HepG2 (cell line): ENCODE measurements around the gene ADAM19. TPM values are rescaled to one million over a fixed set of nuclear protein-coding genes. Genes with fewer than 3 reads are reported as not detected.

Experiments
- ATAC-seq: fragments of 200-7000 bp; cut with Tn5 transposase; 3 replicates; pipeline ENCODE4 v1.9.1; 2020; ENCODE audit warnings: mild to moderate bottlenecking, moderate library complexity
- BruUV-seq: library from RNA; stranded (reverse); fragments of 400-500 nt; replicated peaks from 2 replicates; lab custom pipeline; 2021; lab: Mats Ljungman, UMichigan
- CTCF ChIA-PET: fragments of 300-600 bp; formaldehyde crosslinking; extraction: SDS; loops from one replicate; lab custom pipeline; 2021; ENCODE audit warnings: low total read pairs, inconsistent platforms, low intra/inter-chr PET ratio; lab: Yijun Ruan, JAX
- POLR2A ChIA-PET: fragments of 350-600 bp; sonication (Branson Sonifier 250); formaldehyde crosslinking; loops from one replicate; lab custom pipeline; 2020; ENCODE audit warnings: antibody characterized with exemption, inconsistent platforms; lab: Yijun Ruan, JAX
- DNase-seq: peaks from one replicate; pipeline ENCODE4 v3.0.0-alpha.2; 2015; ENCODE audit warnings: low spot score
- FAIRE-seq: peaks from 3 replicates; lab custom pipeline; 2011; peaks lifted over from hg19 to GRCh38; lab: Jason Lieb, UNC
- H2AFZ ChIP-seq: one replicate; pipeline ENCODE4 v1.6.1; 2011; ENCODE audit warnings: low read length, inconsistent platforms
- H3K27ac ChIP-seq: fragments of 300-600 bp; 3 replicates; pipeline ENCODE4 v1.8.0; 2011; ENCODE audit warnings: mixed run types, mild to moderate bottlenecking, mixed read lengths, low read length, inconsistent platforms; ENCODE audit not compliant: insufficient read depth; ENCODE audit errors: extremely low read length
- H3K27me3 ChIP-seq, 2 experiments: fragments of 200-600 bp in 1 of 2; 2 replicates in 1 of 2; 3 replicates in 1 of 2; pipeline versions ENCODE4 v1.6.0 to v1.8.0; 2011; ENCODE audit warnings: low read length in 2 of 2, mild to moderate bottlenecking in 2 of 2, moderate library complexity in 2 of 2, inconsistent platforms in 1 of 2; ENCODE audit not compliant: insufficient read depth in 2 of 2, control insufficient read depth in 1 of 2
- H3K36me3 ChIP-seq, 2 experiments: fragments of 200-600 bp in 1 of 2; replicated peaks in 1 of 2; 2 replicates in 1 of 2; 3 replicates in 1 of 2; pipeline versions ENCODE4 v1.5.1 to v1.8.0; 2011; ENCODE audit warnings: low read length in 2 of 2, inconsistent platforms in 1 of 2; ENCODE audit not compliant: insufficient read depth in 2 of 2, control insufficient read depth in 1 of 2
- H3K4me1 ChIP-seq: 2 replicates; pipeline ENCODE4 v1.5.1; 2012; ENCODE audit warnings: low read length, inconsistent platforms; ENCODE audit not compliant: insufficient read depth
- H3K4me2 ChIP-seq: 2 replicates; pipeline ENCODE4 v1.6.0; 2011; ENCODE audit warnings: low read depth, low read length, inconsistent platforms
- H3K4me3 ChIP-seq, 3 experiments: fragments of 200-600 bp in 1 of 3; sonication (generic), shearing (Covaris generic) in 1 of 3; replicated peaks in 1 of 3; 2 replicates each; pipeline ENCODE4 v1.5.1; 2011 to 2016; ENCODE audit warnings: low read length in 3 of 3, inconsistent platforms in 2 of 3, low read depth in 2 of 3, mild to moderate bottlenecking in 2 of 3, control low read depth in 1 of 3, mixed read lengths in 1 of 3; ENCODE audit not compliant: insufficient read depth in 1 of 3
- H3K79me2 ChIP-seq: one replicate; pipeline ENCODE4 v1.6.1; 2011; ENCODE audit warnings: low read length, inconsistent platforms; ENCODE audit not compliant: insufficient read depth
- H3K9ac ChIP-seq: 2 replicates; pipeline ENCODE4 v1.6.0; 2011; ENCODE audit warnings: mild to moderate bottlenecking, low read depth, low read length, inconsistent platforms; ENCODE audit not compliant: insufficient read depth
- H3K9me3 ChIP-seq: 2 replicates; pipeline ENCODE4 v1.5.1; 2012; ENCODE audit warnings: mild to moderate bottlenecking, low read length
- H4K20me1 ChIP-seq: 2 replicates; pipeline ENCODE4 v1.6.0; 2011; ENCODE audit warnings: inconsistent platforms, mild to moderate bottlenecking, low read length, moderate library complexity; ENCODE audit not compliant: insufficient read depth
- ADNP ChIP-seq: sonication (generic); formaldehyde crosslinking; IDR thresholded peaks from 2 replicates; pipeline ENCODE4 v1.4.0; 2020; ENCODE audit warnings: missing genetic modification reagents
- EED ChIP-seq: sonication (generic); formaldehyde crosslinking; IDR thresholded peaks from 2 replicates; pipeline ENCODE4 v1.5.0; 2020; ENCODE audit warnings: mild to moderate bottlenecking, missing genetic modification reagents
- GATA4 ChIP-seq: sonication (generic); IDR thresholded peaks from 2 replicates; pipeline ENCODE4 v1.6.1; 2016; ENCODE audit warnings: antibody characterized with exemption, low read depth, borderline replicate concordance
- KLF13 ChIP-seq: sonication (generic); formaldehyde crosslinking; IDR thresholded peaks from 2 replicates; pipeline ENCODE4 v1.4.0; 2020; ENCODE audit warnings: mild to moderate bottlenecking, missing genetic modification reagents
- NFYC ChIP-seq: IDR thresholded peaks from 2 replicates; pipeline ENCODE4 v1.6.1; 2016; ENCODE audit warnings: missing genetic modification reagents, missing compliant biosample characterization
- TBL1XR1 ChIP-seq: fragments of 150-350 bp; IDR thresholded peaks from 2 replicates; pipeline ENCODE4 v1.6.1; 2014; ENCODE audit warnings: borderline replicate concordance, low read length; ENCODE audit not compliant: partially characterized antibody
- ZKSCAN1 ChIP-seq: fragments of 150-350 bp; IDR thresholded peaks from 2 replicates; pipeline ENCODE4 v1.6.1; 2014; ENCODE audit warnings: low read length
- ZNF543 ChIP-seq: sonication (generic); formaldehyde crosslinking; IDR thresholded peaks from 2 replicates; pipeline ENCODE4 v1.4.0; 2020; ENCODE audit warnings: mild to moderate bottlenecking, missing genetic modification reagents
- WGBS: methylation state at CpG from one replicate; pipeline ENCODE4 v1.1.6; 2017; ENCODE audit warnings: low lambda C conversion rate; 5-methylcytosine and 5-hydroxymethylcytosine counted together
- in situ Hi-C: cut with HindIII; loops from 2 replicates; pipeline ENCODE4 v1.10.0; 2017; ENCODE audit warnings: low pct_unique_long_range_greater_than_20kb; ENCODE audit not compliant: extremely low pct_ligation_motif_present
- intact Hi-C: fragments of 100-400 bp; cut with micrococcal nuclease; formaldehyde crosslinking; loops from one replicate; pipeline ENCODE4 v1.10.0; 2022; ENCODE audit not compliant: unreplicated experiment
- polyA plus RNA-seq, 8 experiments: library from polyadenylated mRNA; depleted of rRNA in 3 of 8; stranded (reverse) in 7 of 8; unstranded in 1 of 8; fragments of >200 nt; fragmentation: Illumina TruSeq in 4 of 8; extraction: Trizol in 4 of 8; gene quantifications; 2 replicates each; pipeline versions ENCODE4 v1.2.1 to v1.2.3, GENCODE V29; 2011 to 2016; ENCODE audit warnings: low read depth in 4 of 8, missing spikeins in 1 of 8, mixed read lengths in 1 of 8; ENCODE audit not compliant: insufficient read depth in 1 of 8
- total RNA-seq, 5 experiments: library from RNA; depleted of rRNA; stranded (reverse); fragments of >200 nt; fragmentation: Illumina TruSeq; extraction: Trizol; gene quantifications; 2 replicates each; pipeline ENCODE4 v1.2.3, GENCODE V29; 2016; ENCODE audit warnings: low read depth in 1 of 5
- TF ChIP-seq, protein P1 (sequence below): IDR thresholded peaks from 2 replicates; pipeline ENCODE4 v1.6.1; 2016; ENCODE audit warnings: missing genetic modification reagents, missing compliant biosample characterization
- TF ChIP-seq, protein P2 (sequence below): sonication (generic); formaldehyde crosslinking; IDR thresholded peaks from 2 replicates; pipeline ENCODE4 v1.4.0; 2020; ENCODE audit warnings: missing genetic modification reagents, low read depth, mild to moderate bottlenecking, borderline replicate concordance
- TF ChIP-seq, protein P3 (sequence below): sonication (generic); formaldehyde crosslinking; IDR thresholded peaks from 2 replicates; pipeline ENCODE4 v1.4.0; 2020; ENCODE audit warnings: low read depth, missing genetic modification reagents

Gene ADAM19
- total and polyA plus RNA-seq, 2 of the 13 experiments (the other 11 are each of a cell fraction or from before 2014, with no cell fraction given) = 0.38 to 0.74 TPM

DNA sequence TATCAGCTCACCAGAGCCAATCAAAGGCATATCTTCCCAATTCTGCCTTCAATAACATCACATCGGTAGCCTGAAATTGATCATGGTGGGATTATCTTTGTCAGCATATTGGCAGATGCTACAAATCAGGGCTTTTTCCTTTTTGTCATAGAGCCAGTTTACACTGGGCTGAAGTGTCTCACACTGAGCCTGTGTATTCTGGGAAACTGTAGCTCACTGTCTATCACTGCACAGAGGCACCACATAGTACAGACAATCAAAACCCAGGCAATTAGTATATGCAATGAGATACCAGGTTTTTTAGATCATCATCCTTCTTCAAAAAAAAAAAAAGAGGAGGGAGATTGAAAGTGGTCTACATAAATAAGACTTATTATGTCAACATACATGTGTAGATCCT is 46.6 kb downstream of the ADAM19 start (continued):
- no peak for TF ChIP-seq EED (CRISPR knock-in tag)
- TF ChIP-seq, protein P1, sequence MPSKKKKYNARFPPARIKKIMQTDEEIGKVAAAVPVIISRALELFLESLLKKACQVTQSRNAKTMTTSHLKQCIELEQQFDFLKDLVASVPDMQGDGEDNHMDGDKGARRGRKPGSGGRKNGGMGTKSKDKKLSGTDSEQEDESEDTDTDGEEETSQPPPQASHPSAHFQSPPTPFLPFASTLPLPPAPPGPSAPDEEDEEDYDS (CRISPR knock-in tag) = no peak
- no peak for TF ChIP-seq TBL1XR1
- TF ChIP-seq ZKSCAN1 = no peak

DNA sequence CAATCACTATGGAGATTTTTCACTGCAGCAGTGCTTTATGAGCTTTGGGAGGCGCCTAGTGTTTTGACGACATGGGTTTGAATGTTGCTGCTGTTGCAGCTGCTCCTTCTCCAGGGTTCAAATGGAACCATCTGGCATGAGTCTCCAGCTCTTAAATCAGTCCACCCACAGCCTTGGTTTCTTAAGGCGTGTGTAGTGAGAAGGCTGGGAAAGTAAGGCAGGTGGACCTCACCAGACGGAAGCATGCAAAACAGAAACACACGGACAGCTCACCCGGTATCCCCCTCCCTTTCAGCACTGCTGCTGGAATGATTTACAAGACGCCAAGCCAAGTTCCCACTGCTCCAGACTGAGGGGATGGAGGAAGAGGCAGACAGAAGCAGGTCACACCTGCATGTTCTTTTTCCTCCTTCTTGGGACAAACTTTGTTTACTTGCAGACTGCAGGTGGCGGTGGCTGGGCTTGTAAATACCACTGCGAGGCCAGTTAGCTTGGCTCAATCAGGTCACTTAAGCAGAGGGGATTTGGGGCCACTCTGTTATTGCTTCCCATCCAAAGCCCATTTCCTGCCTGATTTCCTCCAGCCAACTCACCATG is 47.4 kb downstream of the ADAM19 start:
- H3K27ac ChIP-seq = no peak overlapping the region
- no peaks in the 10 kb centered on the region for H3K9me3 ChIP-seq
- H3K27me3 ChIP-seq = no peaks in the 10 kb centered on the region
- POLR2A ChIA-PET = no interaction called here
- H3K4me3 ChIP-seq = no peak overlapping the region
- no peak overlapping the region for H2AFZ ChIP-seq
- H3K9ac ChIP-seq = no peak overlapping the region
- no peaks in the 10 kb centered on the region for H3K4me1 ChIP-seq
- DNase-seq (no peak), FAIRE-seq (no peak), ATAC-seq (no peak)
- H3K79me2 ChIP-seq = no peaks in the 10 kb centered on the region
- no TSS peak for BruUV-seq
- 84% methylated on average over 8 of the region's 9 CpGs for WGBS
- no peaks in the 10 kb centered on the region for H3K36me3 ChIP-seq
- intact Hi-C loops (no loop called here), in situ Hi-C loops (no loop called here)
- no peaks in the 10 kb centered on the region for H4K20me1 ChIP-seq
- no peak for TF ChIP-seq ADNP (CRISPR knock-in tag)
- no peak for TF ChIP-seq NFYC (CRISPR knock-in tag)
- no peak for TF ChIP-seq GATA4
- TF ChIP-seq, protein P2, sequence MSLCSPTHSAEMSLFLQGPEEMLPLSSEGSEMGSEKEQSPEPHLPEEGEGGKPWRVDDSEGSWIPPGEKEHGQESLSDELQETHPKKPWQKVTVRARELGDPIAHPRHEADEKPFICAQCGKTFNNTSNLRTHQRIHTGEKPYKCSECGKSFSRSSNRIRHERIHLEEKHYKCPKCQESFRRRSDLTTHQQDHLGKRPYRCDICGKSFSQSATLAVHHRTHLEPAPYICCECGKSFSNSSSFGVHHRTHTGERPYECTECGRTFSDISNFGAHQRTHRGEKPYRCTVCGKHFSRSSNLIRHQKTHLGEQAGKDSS (CRISPR knock-in tag) = no peak
- no peak for TF ChIP-seq KLF13 (CRISPR knock-in tag)
- TF ChIP-seq ZNF543 (CRISPR knock-in tag) = no peak
- TF ChIP-seq, protein P3, sequence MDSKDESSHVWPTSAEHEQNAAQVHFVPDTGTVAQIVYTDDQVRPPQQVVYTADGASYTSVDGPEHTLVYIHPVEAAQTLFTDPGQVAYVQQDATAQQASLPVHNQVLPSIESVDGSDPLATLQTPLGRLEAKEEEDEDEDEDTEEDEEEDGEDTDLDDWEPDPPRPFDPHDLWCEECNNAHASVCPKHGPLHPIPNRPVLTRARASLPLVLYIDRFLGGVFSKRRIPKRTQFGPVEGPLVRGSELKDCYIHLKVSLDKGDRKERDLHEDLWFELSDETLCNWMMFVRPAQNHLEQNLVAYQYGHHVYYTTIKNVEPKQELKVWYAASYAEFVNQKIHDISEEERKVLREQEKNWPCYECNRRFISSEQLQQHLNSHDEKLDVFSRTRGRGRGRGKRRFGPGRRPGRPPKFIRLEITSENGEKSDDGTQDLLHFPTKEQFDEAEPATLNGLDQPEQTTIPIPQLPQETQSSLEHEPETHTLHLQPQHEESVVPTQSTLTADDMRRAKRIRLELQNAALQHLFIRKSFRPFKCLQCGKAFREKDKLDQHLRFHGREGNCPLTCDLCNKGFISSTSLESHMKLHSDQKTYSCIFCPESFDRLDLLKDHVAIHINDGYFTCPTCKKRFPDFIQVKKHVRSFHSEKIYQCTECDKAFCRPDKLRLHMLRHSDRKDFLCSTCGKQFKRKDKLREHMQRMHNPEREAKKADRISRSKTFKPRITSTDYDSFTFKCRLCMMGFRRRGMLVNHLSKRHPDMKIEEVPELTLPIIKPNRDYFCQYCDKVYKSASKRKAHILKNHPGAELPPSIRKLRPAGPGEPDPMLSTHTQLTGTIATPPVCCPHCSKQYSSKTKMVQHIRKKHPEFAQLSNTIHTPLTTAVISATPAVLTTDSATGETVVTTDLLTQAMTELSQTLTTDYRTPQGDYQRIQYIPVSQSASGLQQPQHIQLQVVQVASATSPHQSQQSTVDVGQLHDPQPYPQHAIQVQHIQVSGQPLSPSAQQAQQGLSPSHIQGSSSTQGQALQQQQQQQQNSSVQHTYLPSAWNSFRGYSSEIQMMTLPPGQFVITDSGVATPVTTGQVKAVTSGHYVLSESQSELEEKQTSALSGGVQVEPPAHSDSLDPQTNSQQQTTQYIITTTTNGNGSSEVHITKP = no peak
- CTCF ChIA-PET = no interaction called here
- no peak overlapping the region for H3K4me2 ChIP-seq
